H4 (cell line): Measurements from ENCODE around the gene GDF15. TPM values are rescaled to one million over a fixed set of nuclear protein-coding genes. Genes with fewer than 3 reads are reported as not detected.
"Not testable (repeated sequence)": the region's sequence is repeated elsewhere in the genome, so short reads cannot be mapped to it uniquely, and the experiment has no call there.

Experiments
- DNase-seq: peaks from one replicate; pipeline ENCODE4 v3.0.0-alpha.2; 2015; ENCODE audit warnings: low spot score
- total RNA-seq: library from RNA; depleted of rRNA; stranded (reverse); fragments of >200 nt; shearing (Covaris generic); gene quantifications from 2 replicates; pipeline ENCODE4 v1.2.3, GENCODE V29; 2014

Gene GDF15
- total RNA-seq, 1 experiment from 2014 or later = 376 TPM

DNA sequence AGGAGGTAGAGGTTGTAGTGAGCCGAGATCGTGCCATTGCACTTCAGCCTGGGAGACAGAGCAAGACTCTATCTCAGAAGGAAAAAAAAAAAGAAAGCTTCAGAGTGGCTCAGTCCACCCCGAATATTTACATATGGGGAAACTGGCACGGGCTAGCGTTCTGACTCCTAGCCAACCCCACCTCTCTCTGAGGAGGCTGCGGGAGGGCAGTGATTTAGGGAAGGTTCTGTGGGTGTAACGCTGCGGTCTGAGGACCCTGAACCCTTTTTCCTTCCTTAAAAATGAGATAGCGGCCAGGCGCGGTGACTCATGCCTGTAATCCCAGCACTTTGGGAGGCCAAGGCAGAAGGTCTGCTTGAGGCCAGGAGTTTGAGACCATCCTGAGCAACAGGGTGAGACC is 6.5 kb downstream of the GDF15 start:
- peak; percentile 79 for DNase-seq

DNA sequence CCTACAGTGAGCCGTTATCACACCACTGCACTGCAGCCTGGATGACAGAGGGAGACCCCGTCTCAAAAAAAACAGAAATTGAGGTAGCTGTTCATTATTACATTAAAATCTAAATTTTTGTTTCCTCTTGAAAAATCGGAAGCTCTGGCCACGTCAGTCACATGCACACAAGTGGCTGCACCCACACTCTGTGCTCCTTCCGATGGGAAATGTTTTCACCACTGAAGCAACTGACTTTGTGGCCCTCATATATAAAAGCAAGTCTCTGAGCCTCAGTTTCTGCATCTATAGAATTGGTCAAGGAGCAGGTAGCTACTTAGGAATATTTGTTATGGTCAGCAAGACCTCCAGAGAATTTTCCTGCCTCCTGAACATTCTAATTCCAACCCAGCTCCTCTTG is 7.0 kb downstream of the GDF15 start:
- DNase-seq = no peak

DNA sequence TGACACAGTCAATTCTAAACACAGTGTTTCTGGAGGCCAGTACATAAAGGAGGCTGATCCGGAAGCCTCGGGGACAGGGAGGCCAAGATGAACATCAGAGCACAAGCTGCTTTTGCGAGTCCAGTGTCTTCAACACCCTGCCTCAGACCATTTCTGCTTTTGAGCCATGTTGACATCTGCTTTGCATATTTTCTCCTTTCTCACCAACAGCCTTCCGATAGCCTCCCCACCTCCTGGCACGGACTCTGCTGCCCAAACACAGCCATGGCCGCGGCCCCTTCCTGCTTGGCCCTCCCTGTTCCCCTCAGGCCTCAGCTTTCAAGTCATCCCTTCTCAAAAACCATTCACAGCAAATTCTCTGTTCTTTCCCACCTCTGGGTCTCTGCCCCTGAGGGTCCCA is 7.9 kb downstream of the GDF15 start:
- no peak for DNase-seq

DNA sequence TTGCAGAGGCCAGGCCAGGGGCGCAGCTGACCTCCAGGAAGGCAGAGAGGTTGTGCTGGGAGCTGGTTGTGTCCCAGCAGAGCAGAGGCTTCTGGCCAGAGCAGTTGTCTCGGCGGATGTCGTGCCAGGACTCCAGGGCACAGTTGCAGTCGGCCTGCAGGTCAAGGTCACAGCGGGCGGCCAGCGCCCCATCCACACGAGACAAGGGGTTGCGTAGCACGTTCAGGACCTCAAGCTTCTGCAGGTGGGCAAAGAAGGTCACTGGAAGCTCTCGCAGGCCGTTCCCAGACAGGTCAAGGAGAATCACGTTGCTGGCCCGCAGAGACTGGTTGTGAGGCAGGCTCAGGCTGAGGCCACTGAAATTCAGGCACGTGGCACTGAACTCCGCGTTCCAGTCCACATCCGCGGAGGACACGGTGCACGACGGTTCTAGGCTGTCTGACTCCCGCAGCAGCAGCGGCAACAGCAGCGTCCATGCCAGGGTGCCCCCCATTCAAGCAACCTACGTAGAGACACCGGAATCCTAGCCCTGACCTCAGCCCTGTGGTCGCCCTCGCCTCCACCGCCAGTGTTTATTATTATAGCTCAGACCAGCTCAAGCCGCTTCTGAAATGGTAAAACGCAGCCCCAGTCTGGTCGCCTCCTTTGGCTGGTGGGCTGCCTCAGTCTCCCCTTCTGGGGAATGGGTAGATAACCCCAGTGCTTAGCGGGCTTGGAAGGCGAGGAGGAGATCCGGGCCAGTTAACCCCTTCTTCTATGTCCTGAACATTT is 10.7 kb downstream of the GDF15 start:
- no peak for DNase-seq

DNA sequence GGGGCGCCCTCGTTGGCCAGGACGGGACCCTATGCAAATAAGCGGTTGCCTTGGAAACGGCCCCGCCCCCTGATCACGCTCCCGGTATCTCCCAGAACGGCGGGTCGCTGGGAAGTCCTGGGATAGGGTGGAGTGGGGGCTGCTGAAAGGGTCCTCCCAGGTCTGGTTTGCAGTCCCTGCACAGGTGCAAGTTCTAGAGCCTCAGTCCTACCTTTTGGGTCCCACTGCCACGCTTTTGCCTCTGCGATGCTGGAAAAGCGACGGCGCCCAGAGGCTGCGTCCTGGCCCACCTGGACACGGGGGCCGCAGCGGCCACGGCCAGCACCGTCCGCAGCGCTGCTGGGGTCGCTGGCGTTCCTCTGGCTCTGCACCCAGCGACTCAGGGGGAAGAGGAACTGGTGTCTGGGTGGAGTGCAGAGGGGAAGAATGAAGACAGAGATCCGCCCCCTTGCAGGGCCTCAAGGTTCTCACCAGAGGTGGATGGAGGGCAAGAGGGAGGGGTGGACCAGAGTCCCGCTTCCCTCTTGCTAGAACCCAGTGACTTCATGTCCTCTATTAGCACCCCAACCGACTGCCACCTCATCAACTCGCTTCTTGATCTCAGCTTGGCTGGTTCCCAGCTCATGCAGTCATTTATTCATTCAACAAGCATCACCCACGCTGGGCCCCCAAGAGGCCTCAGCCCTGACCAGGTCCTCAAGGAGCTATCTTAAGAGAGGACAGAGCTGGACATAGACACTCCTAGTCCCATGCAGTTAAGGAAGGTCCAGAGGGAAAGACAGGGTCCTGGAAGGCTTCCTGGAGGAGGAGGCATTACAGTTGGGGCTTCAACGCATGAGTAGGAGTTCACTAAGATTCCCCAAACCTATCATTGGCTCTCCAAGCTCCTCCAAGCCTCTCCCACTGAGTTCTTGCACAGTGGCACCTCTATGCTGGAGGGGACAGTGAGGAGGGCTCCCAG is 11.6 kb downstream of the GDF15 start, which contains the start of gene LRRC25:
Gene LRRC25 (minus strand): TSS at position 381 of the 961 bp plus-strand sequence. CDS start 659 bp downstream, outside the sequence.
- DNase-seq = no peak

DNA sequence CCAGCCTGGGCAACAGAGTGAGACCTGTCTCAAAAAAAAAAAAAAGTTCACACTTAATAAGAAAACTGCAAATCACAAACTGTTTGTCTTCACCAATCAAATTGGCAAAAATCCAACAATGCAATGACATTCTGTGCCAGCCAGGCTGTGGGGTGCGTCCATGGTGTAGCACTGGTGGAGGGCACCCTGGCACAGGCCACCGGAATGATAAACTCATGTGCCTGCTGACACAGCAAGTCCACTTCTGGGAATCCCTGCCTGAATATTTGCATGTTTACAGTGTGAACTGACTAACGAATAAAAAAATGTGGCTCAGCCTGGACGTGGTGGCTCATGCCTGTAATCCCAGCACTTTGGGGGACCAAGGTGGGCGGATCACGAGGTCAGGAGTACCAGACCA is 13.1 kb downstream of the GDF15 start:
- DNase-seq = peak; percentile 89

DNA sequence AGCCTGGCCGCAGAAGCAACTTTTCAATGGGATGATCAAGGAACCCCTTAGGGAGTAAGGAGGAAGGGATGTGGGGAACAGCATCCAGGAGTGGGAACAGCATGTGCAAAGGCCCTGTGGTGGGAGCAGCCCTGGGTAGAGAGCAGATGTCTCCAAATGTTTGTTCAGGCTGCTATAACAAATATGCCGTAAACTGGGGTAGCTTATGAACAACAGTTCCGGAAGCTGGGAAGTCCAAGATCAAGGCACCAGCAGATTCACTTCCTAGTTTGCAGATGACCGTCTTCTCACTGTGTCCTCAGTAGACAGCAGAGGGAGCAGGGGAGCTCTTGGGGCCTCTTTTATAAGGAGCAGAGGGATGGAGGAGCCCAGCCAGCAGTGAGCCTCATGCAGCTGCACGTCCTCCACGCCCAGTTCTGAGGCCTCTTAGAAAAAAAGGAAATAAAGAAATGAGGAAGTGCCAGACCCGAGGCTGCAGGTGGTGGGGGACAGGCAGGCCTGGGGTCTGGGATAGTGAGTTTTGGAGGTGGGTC is 15.7 kb downstream of the GDF15 start:
- DNase-seq = peak; percentile 72

DNA sequence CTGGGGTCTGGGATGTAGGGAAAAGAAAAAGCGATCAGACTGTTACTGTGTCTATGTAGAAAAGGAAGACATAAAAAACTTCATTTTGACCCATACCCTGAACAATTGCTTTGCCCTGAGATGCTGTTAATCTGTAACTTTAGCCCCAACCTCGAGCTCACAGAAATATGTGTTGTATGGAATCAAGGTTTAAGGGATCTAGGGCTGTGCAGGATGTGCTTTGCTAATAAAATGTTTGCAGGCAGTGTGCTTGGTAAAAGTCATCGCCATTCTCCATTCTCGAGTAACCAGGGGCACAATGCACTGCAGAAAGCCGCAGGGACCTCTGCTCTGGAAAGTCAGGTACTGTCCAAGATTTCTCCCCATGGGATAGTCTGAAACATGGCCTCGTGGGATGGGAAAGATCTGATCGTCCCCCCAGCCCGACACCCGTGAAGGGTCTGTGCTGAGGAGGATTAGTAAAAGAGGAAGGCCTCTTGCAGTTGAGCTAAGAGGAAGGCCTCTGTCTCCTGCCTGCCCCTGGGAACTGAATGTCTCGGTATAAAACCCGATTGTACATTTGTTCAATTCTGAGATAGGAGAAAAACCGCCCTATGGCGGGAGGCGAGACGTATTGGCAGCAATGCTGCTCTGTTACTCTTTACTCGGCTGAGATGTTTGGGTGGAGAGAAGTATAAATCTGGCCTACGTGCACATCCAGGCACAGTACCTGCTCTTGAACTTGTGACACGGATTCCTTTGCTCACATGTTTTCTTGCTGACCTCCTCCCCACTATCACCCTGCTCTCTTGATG is 16.7 kb downstream of the GDF15 start:
- DNase-seq = not testable (repeated sequence)

DNA sequence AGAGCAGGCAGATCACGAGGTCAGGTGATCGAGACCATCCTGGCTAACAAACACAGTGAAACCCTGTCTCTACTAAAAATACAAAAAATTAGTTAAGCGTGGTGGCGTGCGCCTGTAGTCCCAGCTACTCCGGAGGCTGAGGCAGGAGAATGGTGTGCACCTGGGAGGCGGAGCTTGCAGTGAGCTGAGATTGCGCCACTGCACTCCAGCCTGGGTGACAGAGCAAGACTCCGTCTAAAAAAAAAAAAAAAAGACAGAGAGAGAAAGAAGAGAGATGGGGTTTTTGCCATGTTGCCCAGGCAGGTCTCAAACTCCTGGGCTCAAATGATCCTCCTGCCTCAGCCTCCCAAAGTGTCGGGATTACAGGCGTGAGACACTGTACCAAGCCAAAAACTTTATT is 19.8 kb downstream of the GDF15 start:
- not testable (repeated sequence) for DNase-seq

DNA sequence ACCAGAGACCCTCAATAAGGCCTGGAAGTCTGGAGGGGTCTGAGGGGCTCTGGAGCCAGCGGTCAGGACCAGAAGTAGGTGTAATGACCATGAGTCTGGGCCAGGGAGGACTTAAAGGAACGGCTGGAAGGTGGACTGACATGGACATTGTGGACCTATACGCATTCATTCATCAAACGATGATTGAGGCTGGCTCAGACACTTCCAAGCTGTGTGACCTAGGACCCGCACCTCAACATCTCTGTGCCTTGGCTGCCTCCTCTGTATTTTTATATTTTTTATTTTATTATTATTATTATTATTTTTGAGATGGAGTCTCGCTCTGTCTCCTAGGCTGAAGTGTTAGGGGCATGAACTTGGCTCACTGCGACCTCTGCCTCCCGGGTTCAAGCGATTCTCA is 20.8 kb downstream of the GDF15 start:
- DNase-seq = no peak

DNA sequence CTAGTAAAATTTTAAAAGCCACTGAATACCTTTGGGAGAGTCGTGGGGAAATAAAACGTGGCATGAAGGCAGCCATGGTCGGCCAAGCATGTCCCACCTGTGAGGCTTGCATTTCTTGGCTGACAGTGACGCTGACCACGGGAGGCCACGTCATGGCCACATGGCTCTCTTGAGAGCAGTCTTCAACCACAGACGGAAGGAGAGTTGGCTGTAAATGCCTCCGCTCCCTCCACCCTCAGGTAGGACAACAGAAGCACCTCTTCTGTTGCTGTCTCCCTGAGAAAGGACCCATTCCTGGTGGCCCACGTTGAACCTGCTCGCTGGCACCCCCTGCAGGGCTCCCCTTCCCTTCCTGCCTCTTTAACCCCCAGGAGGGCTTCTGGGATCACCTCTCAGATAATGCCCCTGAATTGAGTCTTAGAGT is 22.1 kb downstream of the GDF15 start:
- DNase-seq = peak; percentile 51

DNA sequence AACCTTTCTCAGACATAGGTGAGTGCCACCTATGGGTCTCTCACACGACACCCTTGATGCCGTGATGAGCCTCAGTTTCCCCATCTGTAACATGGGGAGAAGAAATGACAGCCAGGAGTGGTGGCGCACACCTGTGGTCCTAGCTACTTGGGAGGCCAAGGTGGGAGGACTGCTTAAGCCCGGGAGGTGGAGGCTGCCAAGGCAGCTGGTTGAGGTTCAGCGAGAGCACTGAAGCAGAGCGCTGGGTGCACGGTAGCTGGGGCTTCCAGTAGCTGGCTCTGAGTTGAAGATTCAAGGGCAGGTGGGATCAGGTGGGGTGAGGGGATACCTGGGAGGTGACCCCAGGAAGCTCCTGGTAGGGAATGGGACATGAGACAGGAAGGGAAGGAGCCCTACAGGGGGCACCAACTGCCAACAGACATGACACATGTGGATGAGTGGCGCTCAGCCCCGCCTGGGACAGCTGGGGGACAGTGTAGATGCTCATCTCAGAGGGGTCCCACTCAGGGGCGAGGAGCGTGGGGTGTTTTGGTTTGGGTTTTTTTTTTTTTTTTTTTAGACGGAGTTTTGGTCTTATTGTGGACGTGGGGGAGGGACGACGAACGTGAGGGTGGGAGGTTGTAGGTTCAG is 26.8 kb downstream of the GDF15 start:
- no peak for DNase-seq

DNA sequence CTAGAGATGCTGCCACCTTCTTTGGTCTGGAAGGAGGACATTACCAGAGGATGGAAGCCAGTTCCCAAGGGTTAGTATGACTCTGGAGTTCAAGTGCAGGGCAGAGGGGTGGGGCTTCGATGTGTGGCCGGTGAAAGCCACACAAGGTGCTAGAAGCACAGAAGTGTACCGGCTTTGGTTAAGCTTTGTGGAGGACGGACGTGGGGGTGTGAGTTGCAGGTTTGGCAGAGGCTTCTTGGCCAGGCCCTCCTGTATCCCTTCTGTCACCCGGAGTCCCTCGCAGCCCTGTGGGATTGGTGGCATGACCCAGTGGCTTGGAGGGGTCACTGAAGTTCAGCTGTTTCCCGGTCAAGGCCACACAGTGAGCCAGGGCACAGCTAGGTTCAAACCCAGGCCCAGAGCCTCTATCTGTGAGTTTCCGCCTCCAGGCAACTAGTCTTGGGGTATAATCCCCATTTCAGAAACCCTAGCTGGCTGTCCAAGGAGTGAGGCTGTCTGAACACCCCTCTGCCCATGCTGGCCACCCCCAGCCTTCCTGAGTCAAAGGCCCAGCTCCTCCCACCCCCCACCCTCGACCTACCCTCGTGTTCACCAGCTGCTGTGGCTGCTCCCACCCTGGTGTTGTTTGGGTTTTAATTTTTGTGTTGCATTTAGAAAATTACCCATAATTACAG is 28.7 kb downstream of the GDF15 start:
- peak; percentile 85 for DNase-seq

DNA sequence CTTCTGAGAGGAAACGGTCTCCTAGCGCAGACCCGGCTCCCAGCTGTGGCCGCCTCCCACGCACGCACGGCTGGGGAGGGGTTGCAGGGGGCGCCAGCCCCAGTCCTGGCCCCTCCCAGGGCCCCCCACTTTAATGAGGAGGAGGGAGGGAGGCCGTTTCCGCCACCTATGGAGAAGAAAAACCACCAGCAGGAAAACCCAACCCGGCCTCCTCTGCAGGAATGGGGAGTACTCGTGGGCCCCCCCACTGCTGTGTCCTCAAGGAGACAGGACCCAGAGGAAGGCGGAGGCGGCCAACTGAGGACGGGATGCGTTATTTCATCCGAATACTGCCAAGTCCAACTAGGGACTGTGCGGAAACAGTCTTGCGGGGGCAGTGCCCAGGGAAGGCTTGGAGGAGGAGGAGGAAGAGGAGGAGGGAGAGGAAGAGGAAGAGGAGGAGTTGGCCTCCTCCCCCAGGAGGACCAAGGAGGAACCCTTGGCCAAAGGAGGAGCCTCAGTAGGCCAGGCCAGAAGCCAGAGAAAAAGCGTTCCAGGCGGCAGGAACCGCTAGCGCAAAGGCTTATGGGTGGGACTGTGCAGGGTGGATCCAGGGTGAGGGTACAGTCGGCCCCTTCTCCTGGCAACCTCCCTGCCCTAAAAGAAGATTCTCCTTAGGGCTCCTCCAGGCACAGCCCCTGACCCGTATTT is 29.4 kb downstream of the GDF15 start:
- peak; percentile 86 for DNase-seq

DNA sequence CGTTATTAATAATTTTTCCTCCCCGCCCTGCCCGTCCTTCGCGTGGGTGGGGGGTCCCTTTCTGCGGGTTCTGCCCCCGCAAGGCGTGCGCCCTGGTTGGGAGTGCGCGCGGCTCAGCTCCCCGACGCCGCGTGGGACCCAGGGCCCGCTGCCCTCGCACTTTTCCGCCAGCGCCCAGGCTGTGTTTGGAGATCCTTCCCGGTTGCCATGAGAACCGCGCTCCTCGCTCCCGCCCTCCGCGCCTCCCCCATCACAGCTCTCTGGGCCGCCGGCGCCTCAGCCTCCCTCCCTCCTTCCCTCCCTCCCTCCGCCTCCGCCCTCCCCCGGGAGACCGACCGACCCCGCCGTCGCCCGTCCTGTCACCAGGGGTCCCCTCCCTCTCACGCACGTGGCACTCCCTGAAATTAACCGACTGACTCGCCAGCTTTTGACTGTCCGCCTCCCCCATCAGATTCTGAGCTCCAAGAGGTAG is 30.9 kb downstream of the GDF15 start:
- peak; percentile 93 for DNase-seq

DNA sequence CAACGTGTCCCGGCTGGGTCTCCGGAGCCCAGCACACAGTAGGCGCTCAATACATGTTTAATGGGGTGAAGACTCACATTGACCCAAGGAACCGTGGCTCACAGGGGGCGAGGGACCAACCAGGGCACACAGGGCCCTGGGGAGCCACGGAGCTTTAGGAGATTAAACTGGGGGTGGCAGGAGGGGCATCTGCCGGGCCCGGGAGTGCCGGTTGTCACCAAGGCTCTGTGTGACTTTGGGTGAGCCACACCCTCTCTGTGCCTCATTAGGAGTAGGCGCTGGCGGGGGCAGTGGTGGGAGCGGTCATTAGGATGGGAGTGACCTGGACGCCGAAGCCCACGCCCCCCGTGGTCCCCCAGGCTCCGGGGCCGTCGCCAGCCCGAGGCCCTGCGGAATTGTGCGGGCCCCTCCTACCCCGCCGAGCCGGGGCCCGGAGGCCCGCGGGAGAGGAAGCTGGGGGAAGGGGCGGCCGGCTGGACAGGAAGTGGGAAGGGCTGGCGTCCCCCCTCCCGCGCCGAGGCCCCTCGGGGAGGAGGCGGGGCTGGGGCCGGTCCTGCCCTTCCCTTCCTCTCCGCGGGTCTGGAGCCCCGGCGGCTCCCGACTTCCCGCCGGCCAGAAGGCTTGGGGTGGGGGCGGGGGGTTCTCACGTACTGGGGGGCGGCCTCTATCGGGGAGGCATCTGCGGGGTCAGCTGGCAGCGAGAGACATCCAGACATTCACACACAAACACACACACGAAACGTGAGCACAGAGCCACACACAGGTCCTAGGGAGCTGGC is 31.5 kb downstream of the GDF15 start:
- peak; percentile 86 for DNase-seq

DNA sequence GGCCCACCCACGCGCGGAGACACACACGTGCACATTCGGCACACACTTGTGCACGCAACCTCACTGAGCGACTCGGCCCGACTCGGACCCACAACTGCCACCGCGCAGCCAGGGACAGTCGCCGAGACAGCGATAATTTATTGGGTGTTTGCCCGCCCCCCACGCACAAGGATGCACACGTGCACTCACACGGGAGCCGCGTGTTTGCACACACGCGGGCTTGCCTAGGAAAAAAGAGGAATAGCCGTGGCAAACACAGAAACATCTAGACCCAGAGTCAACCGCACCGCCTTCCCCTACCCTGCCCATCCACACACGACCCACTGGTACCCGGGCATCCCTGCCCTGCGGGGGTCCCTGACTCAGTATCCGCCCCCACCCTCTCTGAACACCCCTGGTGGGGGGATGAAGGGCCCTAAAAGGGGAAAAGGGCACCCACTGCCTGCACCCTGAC is 32.1 kb downstream of the GDF15 start:
- no peak for DNase-seq

DNA sequence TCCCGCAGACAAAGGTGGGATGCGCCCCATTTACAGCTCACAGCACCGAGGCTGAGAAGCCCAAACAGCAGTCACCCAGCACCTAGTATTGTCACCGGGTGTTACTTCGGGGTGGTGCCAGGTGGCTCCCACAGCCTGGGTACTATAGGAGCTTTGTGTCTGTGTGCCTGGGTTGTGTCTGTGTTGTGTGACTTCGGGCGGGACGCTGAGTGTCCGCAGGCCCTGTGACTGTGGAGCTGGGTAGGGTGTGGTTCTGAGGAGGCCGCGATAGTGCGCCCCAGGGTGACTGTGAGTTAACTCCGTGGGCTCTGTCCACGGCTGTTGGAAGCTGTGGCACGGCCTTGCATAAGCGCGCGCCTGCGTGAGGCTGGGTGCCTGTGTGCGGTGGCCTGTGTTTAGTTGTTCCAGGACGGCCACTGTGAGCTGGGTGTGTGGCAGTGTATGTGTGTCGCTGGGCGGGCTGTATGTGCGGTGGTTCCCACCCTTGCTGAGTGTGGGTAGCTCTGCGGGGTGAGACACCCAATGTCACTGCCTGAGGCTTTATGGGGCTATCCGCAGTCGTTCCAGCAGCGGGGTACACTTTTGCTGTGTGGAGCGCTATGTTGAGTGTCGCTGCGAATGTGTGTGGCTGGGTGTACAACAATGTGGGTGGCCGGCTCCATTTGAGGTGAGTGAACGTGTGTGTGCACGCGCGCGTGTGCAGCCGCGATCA is 32.7 kb downstream of the GDF15 start:
- peak; percentile 48 for DNase-seq
